Epithelial cell of esophagus (primary cell): Measurements from ENCODE around the gene NTMT1.

ENCODE experiments used
- DNase-seq: peaks from one replicate; pipeline ENCODE4 v3.0.0; 2010; ENCODE audit warnings: low read depth
- H3K4me3 ChIP-seq: 2 replicates; pipeline ENCODE4 v1.5.1; 2011; ENCODE audit warnings: mild to moderate bottlenecking, low read length, control low read depth
- TF ChIP-seq, protein P1 (sequence below): IDR thresholded peaks from 2 replicates; pipeline ENCODE4 v1.5.1; 2011; ENCODE audit warnings: low read depth, mild to moderate bottlenecking, low read length, control low read depth, inconsistent platforms; ENCODE audit not compliant: insufficient read depth; ENCODE audit errors: missing control alignments

Gene NTMT1

DNA sequence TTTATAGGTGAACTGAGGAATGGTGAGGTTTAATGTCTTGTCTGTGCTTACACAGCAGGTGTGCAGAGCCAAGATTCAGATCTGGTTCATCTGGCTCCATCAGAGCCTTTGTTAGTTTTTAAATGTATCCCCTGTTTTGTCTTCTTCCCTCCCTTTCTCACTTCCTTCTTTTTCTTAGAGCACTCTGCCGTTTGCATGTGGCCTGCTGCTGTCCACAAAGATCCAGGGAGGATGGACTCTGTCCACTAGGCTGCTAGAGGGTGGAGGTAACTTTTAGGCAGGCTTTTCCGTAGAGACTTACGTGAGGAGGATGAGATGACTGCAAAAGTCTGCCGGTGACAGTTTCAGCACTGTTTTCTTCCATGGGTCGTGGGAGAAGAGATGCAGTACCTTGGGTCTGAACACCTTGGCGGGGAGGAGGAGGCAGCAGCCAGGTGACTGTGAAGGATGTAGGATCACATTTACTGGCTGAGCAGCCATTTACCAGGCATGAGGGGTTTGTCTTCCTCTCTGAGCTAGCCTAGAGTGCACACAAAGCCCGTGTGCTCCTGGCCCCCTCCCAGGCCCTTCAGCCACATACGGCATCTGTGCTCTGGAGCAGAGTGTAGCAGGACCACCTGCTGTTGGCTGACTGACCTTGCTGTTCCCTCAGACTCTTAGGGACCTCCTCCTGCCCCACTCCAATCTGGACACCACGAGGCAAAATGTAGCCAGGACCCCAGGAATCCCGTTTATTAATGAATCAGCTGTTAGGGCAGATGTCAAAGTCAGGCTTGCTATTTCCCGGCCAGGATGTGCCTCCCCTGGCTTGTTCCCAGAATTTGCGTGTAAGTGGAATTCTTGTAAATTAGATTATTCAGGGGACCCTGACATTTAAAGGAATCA lies 1.8 kb downstream of the NTMT1 start:
- TF ChIP-seq, protein P1, sequence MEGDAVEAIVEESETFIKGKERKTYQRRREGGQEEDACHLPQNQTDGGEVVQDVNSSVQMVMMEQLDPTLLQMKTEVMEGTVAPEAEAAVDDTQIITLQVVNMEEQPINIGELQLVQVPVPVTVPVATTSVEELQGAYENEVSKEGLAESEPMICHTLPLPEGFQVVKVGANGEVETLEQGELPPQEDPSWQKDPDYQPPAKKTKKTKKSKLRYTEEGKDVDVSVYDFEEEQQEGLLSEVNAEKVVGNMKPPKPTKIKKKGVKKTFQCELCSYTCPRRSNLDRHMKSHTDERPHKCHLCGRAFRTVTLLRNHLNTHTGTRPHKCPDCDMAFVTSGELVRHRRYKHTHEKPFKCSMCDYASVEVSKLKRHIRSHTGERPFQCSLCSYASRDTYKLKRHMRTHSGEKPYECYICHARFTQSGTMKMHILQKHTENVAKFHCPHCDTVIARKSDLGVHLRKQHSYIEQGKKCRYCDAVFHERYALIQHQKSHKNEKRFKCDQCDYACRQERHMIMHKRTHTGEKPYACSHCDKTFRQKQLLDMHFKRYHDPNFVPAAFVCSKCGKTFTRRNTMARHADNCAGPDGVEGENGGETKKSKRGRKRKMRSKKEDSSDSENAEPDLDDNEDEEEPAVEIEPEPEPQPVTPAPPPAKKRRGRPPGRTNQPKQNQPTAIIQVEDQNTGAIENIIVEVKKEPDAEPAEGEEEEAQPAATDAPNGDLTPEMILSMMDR: no peak
- peak overlapping the region; percentile 90 for H3K4me3 ChIP-seq
- DNase-seq: no peak

DNA sequence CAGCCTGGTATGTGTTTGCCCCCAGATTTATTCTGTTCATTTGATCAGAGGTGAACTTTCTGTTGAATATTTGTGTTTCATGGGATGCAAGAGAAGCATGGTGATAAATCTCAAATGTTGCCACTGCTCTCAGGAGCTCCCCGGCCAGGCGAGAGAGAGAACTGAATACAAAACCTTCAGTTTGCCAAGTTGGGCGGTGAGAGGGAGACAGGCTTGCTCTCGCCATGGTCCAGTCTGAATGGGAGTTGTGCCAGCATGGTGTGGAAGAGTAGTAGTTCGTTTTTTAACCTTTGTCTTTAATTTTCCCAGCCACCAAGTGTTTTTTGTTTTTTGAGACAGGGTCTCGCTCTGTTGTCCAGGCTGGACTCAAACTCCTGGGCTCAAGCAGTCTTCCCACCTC lies 2.7 kb downstream of the NTMT1 start:
- no peak overlapping the region for H3K4me3 ChIP-seq
- TF ChIP-seq, protein P1: no peak
- no peak for DNase-seq

DNA sequence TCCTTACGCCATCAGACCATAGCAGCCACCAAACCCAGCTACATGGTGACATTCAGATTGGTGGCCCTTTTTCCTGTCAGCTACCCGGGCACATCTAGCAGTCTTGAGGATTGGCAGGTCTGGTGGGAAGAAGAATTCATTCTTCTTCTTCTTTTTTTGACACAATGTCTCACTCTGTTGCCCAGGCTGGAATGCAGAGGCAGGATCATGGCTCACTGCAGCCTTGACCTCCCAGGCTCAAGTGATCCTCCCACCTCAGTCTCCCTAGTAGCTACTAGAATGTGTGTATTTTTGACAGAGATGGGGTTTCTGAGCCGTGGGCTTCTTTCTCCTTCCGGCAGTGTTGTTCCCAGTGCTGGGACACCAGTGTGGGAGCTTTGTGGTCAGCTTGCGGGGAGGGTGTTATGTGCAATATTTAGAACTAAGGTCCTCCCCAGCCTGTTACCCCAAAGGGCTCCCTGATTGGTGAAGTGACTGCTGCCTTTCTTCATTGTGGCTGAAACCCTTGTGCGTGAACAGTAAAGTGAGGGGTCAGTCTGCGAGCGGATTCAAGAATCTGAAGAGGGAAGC lies 3.4 kb downstream of the NTMT1 start:
- TF ChIP-seq, protein P1: no peak
- H3K4me3 ChIP-seq: no peak overlapping the region
- DNase-seq: no peak

DNA sequence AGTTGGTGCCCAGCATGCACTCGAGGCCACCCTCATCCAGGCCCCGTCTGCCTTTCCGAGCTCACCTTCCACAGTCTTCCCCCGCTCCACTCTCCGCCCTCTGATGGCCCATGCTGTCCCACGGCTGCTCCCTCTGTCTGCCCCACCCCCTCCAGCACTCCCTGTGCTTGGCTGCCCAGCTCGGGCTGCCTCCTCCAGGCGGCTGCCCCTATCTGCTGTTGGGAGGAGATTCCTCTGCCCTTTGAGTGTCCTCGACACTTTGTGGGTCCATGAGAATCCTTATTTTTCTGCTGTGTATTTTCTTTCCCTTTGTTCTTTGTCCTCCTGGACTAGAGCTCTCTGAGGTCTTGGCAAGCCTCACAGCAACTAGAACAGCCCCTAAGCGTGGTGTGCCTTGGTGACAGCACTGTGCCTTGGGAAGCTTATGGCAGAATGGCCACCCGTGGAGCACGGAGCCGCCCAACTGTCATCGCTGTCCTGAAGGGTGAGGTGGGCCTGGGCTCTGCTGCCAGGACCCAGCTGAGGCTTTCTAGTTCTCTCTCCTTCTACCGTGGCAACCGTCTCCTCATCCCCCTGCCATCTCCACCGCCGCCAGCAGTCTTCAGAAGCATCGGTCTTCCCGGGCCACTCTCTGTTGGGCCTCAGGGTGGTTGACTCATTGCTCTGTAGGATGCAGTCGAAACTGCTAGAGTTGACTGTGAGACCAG lies 5.2 kb downstream of the NTMT1 start:
- DNase-seq: peak; percentile 74
- TF ChIP-seq, protein P1: no peak
- no peak overlapping the region for H3K4me3 ChIP-seq

DNA sequence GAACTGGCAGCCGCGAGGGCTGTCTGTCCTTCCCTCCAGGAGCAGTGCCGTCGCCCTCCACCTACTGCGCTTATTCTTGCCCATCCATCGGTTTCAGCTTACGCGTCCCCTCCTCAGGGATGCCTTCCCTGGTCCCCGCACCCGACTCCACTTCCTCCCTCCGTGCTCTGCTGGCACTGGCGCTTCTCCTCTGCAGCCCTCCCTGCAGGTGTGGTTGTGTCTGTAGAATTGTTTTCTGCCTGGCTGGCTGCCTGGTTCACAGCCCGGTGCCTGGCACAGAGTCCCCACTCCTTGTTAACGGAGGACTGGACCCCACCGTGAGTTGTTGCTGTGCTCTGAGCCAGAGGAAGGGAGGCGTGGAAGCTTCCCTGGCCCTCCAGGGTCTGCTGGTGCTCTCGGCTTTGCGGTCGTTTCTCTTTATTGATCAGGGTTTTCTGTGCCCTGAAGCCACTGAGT lies 5.7 kb downstream of the NTMT1 start:
- TF ChIP-seq, protein P1: no peak
- no peak overlapping the region for H3K4me3 ChIP-seq
- DNase-seq: no peak

DNA sequence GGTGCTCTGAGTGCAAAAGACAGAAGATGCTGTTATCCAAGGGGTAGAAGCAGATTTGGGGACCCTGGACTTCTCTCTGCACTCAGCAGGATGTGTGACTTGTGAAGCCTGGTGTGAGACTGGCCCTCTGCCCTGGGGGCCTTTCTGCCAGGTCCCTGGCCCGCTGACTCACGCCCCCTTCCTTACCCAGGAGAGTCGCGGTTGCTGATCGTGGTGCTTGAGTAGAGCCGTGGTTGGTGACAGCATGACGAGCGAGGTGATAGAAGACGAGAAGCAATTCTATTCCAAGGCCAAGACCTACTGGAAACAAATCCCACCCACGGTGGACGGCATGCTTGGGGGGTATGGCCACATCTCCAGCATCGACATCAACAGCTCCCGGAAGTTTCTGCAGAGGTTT lies 6.5 kb downstream of the NTMT1 start:
- TF ChIP-seq, protein P1: no peak
- DNase-seq: no peak

More for the DNA sequence above, 6.5 kb downstream of the NTMT1 start:
- no peak overlapping the region for H3K4me3 ChIP-seq
